GM23338 (cell line): ENCODE results near the gene NNMT. TPM values are rescaled to one million over a fixed set of nuclear protein-coding genes. Genes with fewer than 3 reads are reported as not detected.

ENCODE experiments used
- ATAC-seq: fragments of 200-7000 bp; cut with Tn5 transposase; 3 replicates; pipeline ENCODE4 v1.9.1; 2020
- DNase-seq: peaks from one replicate; pipeline ENCODE4 v3.0.0-alpha.2; 2015; ENCODE audit warnings: low spot score
- H2AFZ ChIP-seq: fragments of 200-600 bp; sonication (generic); 2 replicates; pipeline ENCODE4 v1.8.0; 2016; ENCODE audit warnings: antibody characterized with exemption, mild to moderate bottlenecking, moderate library complexity
- H3F3A ChIP-seq: fragments of 200-600 bp; sonication (generic); replicated peaks from 2 replicates; pipeline ENCODE4 v1.8.0; 2017; ENCODE audit warnings: antibody characterized with exemption, mixed run types, low read depth
- H3K27ac ChIP-seq: fragments of 200-600 bp; sonication (generic); 2 replicates; pipeline ENCODE4 v1.6.1; 2016; ENCODE audit warnings: low read depth
- H3K27me3 ChIP-seq: fragments of 200-600 bp; sonication (generic); 2 replicates; pipeline ENCODE4 v1.8.0; 2016; ENCODE audit warnings: mild to moderate bottlenecking, mixed run types, moderate library complexity; ENCODE audit not compliant: insufficient read depth
- H3K36me3 ChIP-seq: fragments of 200-600 bp; sonication (generic); 2 replicates; pipeline ENCODE4 v1.8.0; 2016; ENCODE audit warnings: mild to moderate bottlenecking; ENCODE audit not compliant: insufficient read depth
- H3K4me1 ChIP-seq: fragments of 200-600 bp; sonication (generic); 2 replicates; pipeline ENCODE4 v1.8.0; 2016; ENCODE audit warnings: mild to moderate bottlenecking, moderate library complexity; ENCODE audit not compliant: insufficient read depth
- H3K4me2 ChIP-seq: fragments of 200-600 bp; sonication (generic); 2 replicates; pipeline ENCODE4 v1.7.1; 2017; ENCODE audit warnings: mixed run types
- H3K4me3 ChIP-seq: fragments of 200-600 bp; sonication (generic); 2 replicates; pipeline ENCODE4 v1.6.1; 2016; ENCODE audit warnings: mixed run types
- H3K79me2 ChIP-seq: fragments of 200-600 bp; sonication (generic); replicated peaks from 2 replicates; pipeline ENCODE4 v1.8.0; 2017; ENCODE audit warnings: mild to moderate bottlenecking; ENCODE audit not compliant: insufficient read depth
- H3K9me2 ChIP-seq: fragments of 200-600 bp; sonication (generic); 2 replicates; pipeline ENCODE4 v1.8.0; 2017; ENCODE audit not compliant: insufficient read depth
- H4K20me1 ChIP-seq: fragments of 200-600 bp; sonication (generic); replicated peaks from 2 replicates; pipeline ENCODE4 v1.8.0; 2017; ENCODE audit warnings: mild to moderate bottlenecking; ENCODE audit not compliant: insufficient read depth
- H3K27ac Mint-ChIP-seq: 2 replicates; pipeline ENCODE4 v1.8.0; 2020; ENCODE audit warnings: inconsistent platforms, mild to moderate bottlenecking, moderate library complexity, mixed read lengths
- H3K27me3 Mint-ChIP-seq: 3 replicates; pipeline ENCODE4 v1.8.0; 2022; ENCODE audit warnings: low read depth, mild to moderate bottlenecking, moderate library complexity, mixed read lengths, inconsistent platforms; ENCODE audit not compliant: insufficient read depth, poor library complexity
- H3K36me3 Mint-ChIP-seq: 3 replicates; pipeline ENCODE4 v1.8.0; 2021; ENCODE audit warnings: low read depth, mild to moderate bottlenecking, inconsistent platforms, moderate library complexity, mixed read lengths
- H3K4me1 Mint-ChIP-seq: 3 replicates; pipeline ENCODE4 v1.8.0; 2020; ENCODE audit warnings: mild to moderate bottlenecking, inconsistent platforms, mixed read lengths
- H3K4me3 Mint-ChIP-seq: 3 replicates; pipeline ENCODE4 v1.8.0; 2021; ENCODE audit warnings: moderate library complexity, mild to moderate bottlenecking, inconsistent platforms, mixed read lengths
- H3K9me3 Mint-ChIP-seq: 3 replicates; pipeline ENCODE4 v1.8.0; 2020; ENCODE audit warnings: moderate library complexity, mild to moderate bottlenecking, inconsistent platforms, mixed read lengths
- CREB1 ChIP-seq: fragments of 250-450 bp; sonication (Bioruptor Pico); IDR thresholded peaks from 2 replicates; pipeline ENCODE4 v1.5.0; 2020; ENCODE audit warnings: low read depth, mild to moderate bottlenecking, moderate library complexity
- CTCF ChIP-seq, 2 experiments: fragments of 200-600 bp in 1 of 2; sonication (generic) in 1 of 2; conservative IDR thresholded peaks; 2 replicates each; pipeline versions ENCODE4 v1.5.1 to v1.6.1; 2016 to 2017; ENCODE audit warnings: antibody characterized with exemption in 2 of 2, low read depth in 2 of 2, mild to moderate bottlenecking in 2 of 2, moderate library complexity in 1 of 2
- ETS1 ChIP-seq: IDR thresholded peaks from 2 replicates; pipeline ENCODE4 v1.6.1; 2016; ENCODE audit warnings: antibody characterized with exemption
- EZH2 ChIP-seq: fragments of 200-600 bp; sonication (generic); IDR thresholded peaks from one replicate; pipeline ENCODE4 v1.8.0; 2017; ENCODE audit warnings: antibody characterized with exemption, mild to moderate bottlenecking, low read depth; ENCODE audit not compliant: unreplicated experiment
- EZH2phosphoT487 ChIP-seq: fragments of 200-600 bp; sonication (generic); IDR thresholded peaks from one replicate; pipeline ENCODE4 v1.8.1; 2018; ENCODE audit warnings: antibody characterized with exemption; ENCODE audit not compliant: unreplicated experiment
- JUNB ChIP-seq: IDR thresholded peaks from one replicate; pipeline ENCODE4 v1.6.1; 2016; ENCODE audit warnings: antibody characterized with exemption; ENCODE audit not compliant: unreplicated experiment
- NANOG ChIP-seq: IDR thresholded peaks from 2 replicates; pipeline ENCODE4 v1.6.1; 2016; ENCODE audit warnings: antibody characterized with exemption, borderline replicate concordance
- POLR2AphosphoS5 ChIP-seq: IDR thresholded peaks from 2 replicates; pipeline ENCODE4 v1.6.1; 2016; ENCODE audit warnings: antibody characterized with exemption, low read depth
- REST ChIP-seq: IDR thresholded peaks from one replicate; pipeline ENCODE4 v1.6.1; 2018; ENCODE audit warnings: antibody characterized with exemption; ENCODE audit not compliant: unreplicated experiment
- STAT1 ChIP-seq: IDR thresholded peaks from one replicate; pipeline ENCODE4 v1.6.1; 2016; ENCODE audit warnings: antibody characterized with exemption; ENCODE audit not compliant: unreplicated experiment
- ZNF114 ChIP-seq: fragments of 250-450 bp; sonication (Bioruptor Pico); IDR thresholded peaks from 2 replicates; pipeline ENCODE4 v1.5.0; 2020; ENCODE audit warnings: mild to moderate bottlenecking, moderate library complexity
- ZNF331 ChIP-seq: fragments of 250-450 bp; sonication (Bioruptor Pico); IDR thresholded peaks from 2 replicates; pipeline ENCODE4 v1.5.0; 2020; ENCODE audit warnings: low read depth, mild to moderate bottlenecking, moderate library complexity
- ZNF462 ChIP-seq: fragments of 250-450 bp; sonication (Bioruptor Pico); IDR thresholded peaks from 2 replicates; pipeline ENCODE4 v1.5.0; 2020; ENCODE audit warnings: mild to moderate bottlenecking, moderate library complexity
- polyA plus RNA-seq: library from polyadenylated mRNA; unstranded; fragments of >200 nt; fragmentation: Nextera tagmentation; extraction: Ambion mirVana; gene quantifications from 2 replicates; pipeline ENCODE4 v1.2.1, GENCODE V29; 2016
- total RNA-seq: library from RNA; depleted of rRNA; stranded (reverse); fragments of >200 nt; shearing (Covaris generic); gene quantifications from 2 replicates; pipeline ENCODE4 v1.2.3, GENCODE V29; 2014

NNMT gene
- total and polyA plus RNA-seq, 2 experiments from 2014 or later: 0.40 TPM; not detected in 1

GRCh38 chr11:114279792-114280546 is 16.2 kb upstream of the NNMT start:
- Histone ChIP-seq H3K4me2 (no peak overlapping the region), H3K36me3 (no peaks in the 10 kb centered on the region), H3K27me3 (no peaks in the 10 kb centered on the region), H3K9me2 (no peaks in the 10 kb centered on the region), H2AFZ (peak overlapping the region; percentile 64), H3F3A (no peaks in the 10 kb centered on the region), H3K4me3 (no peak overlapping the region), H3K79me2 (no peaks in the 10 kb centered on the region), H4K20me1 (no peaks in the 10 kb centered on the region), H3K27ac (no peak overlapping the region), H3K4me1 (no peaks in the 10 kb centered on the region)
- no peaks in the 10 kb centered on the region; the same call in 2 of the 3 replicates for H3K36me3 Mint-ChIP-seq
- H3K27ac Mint-ChIP-seq: no peak overlapping the region
- H3K4me3 Mint-ChIP-seq: no peak overlapping the region
- ATAC-seq (peak; percentile 18), DNase-seq (no peak)
- TF ChIP-seq EZH2phosphoT487 (no peak), NANOG (no peak), EZH2 (no peak), ZNF331 (CRISPR knock-in tag) (no peak), POLR2AphosphoS5 (no peak), ZNF462 (CRISPR knock-in tag) (no peak), CREB1 (no peak), REST (no peak), JUNB (no peak), CTCF (conservative IDR thresholded peaks at IDR 0.05; ENCODE audit: low read depth in 2 of 2) (no peak), STAT1 (no peak), ETS1 (no peak), ZNF114 (CRISPR knock-in tag) (no peak)
- H3K9me3 Mint-ChIP-seq: no peaks in the 10 kb centered on the region
- no peaks in the 10 kb centered on the region; the same call in 2 of the 3 replicates for H3K4me1 Mint-ChIP-seq
- H3K27me3 Mint-ChIP-seq: peaks cover 6% of the 10 kb centered on the region
